Colonic mucosa (tissue), 4 donors: ENCODE measurements around the gene SPATA21. TPM values are rescaled to one million over a fixed set of nuclear protein-coding genes. Genes with fewer than 3 reads are reported as not detected.

ENCODE experiments used
- DNase-seq: peaks from one replicate; pipeline ENCODE4 v3.0.0-alpha.2; 2020
- H3K27ac ChIP-seq: fragments of 200-600 bp; one replicate; pipeline ENCODE4 v1.8.0; 2021
- H3K27me3 ChIP-seq: fragments of 200-600 bp; one replicate; pipeline ENCODE4 v1.8.0; 2021
- H3K36me3 ChIP-seq: fragments of 200-600 bp; one replicate; pipeline ENCODE4 v1.8.0; 2021
- H3K4me1 ChIP-seq: fragments of 200-600 bp; one replicate; pipeline ENCODE4 v1.8.0; 2021; ENCODE audit warnings: mild to moderate bottlenecking
- H3K4me3 ChIP-seq: fragments of 200-600 bp; one replicate; pipeline ENCODE4 v1.8.0; 2021
- H3K9ac ChIP-seq, 2 donors: one replicate each; pipeline ENCODE4 v1.7.0; 2013; ENCODE audit warnings: control low read depth in 2 of 2, low read depth in 2 of 2, low read length in 2 of 2
- H3K9me3 ChIP-seq: fragments of 200-600 bp; one replicate; pipeline ENCODE4 v1.8.0; 2021
- intact Hi-C: fragments of 100-400 bp; cut with DNase I; formaldehyde crosslinking; loops from one replicate; pipeline ENCODE4 v1.14.1; 2022
- total RNA-seq, 2 donors: library from RNA; stranded (reverse); fragmentation: NEBNext Ultra II Directional in 1 of 2; extraction: Animal tissue kit (Norgen Biotek cat#: 25700) in 1 of 2; gene quantifications; one replicate each; pipeline ENCODE4 v1.2.1, GENCODE V29; 2021
- TF ChIP-seq, protein P1 (sequence below): fragments of 200-600 bp; IDR thresholded peaks from one replicate; pipeline ENCODE4 v1.8.0; 2022; ENCODE audit warnings: antibody characterized with exemption, mild to moderate bottlenecking
- donor health status: healthy.
- donor health status: DM: no; HTN: no; CAD: no.
- donor health status: DM: no; HTN: no; CAD: no.

The SPATA21 gene
- total RNA-seq, 2 donors from 2014 or later: not detected

DNA sequence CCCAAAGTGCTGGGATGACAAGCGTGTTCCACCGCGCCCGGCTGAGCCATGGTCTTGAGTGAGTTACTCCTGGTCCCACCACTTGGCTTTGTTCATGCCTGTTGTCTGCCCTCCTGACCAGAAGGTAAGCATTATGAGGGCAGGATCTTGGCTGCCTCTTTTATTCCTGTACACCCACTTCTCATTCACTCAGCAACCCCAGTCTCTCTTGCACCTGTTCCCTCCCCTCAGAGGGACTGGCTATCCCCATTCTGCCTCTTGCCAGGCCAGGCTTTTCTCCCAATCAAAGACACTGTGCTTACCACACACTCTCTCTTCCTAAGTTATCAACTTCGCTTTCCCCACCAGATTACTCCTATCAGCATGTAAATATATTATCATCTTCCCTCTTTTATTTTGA lies 26.4 kb downstream of the SPATA21 start:
- Histone ChIP-seq H3K27ac (no peak overlapping the region), H3K4me3 (no peak overlapping the region), H3K4me1 (no peaks in the 10 kb centered on the region), H3K27me3 (no peaks in the 10 kb centered on the region), H3K9me3 (no peaks in the 10 kb centered on the region), H3K36me3 (no peaks in the 10 kb centered on the region), H3K9ac (no peak overlapping the region)
- no peak for DNase-seq
- intact Hi-C loops: no loop called here
- TF ChIP-seq, protein P1, sequence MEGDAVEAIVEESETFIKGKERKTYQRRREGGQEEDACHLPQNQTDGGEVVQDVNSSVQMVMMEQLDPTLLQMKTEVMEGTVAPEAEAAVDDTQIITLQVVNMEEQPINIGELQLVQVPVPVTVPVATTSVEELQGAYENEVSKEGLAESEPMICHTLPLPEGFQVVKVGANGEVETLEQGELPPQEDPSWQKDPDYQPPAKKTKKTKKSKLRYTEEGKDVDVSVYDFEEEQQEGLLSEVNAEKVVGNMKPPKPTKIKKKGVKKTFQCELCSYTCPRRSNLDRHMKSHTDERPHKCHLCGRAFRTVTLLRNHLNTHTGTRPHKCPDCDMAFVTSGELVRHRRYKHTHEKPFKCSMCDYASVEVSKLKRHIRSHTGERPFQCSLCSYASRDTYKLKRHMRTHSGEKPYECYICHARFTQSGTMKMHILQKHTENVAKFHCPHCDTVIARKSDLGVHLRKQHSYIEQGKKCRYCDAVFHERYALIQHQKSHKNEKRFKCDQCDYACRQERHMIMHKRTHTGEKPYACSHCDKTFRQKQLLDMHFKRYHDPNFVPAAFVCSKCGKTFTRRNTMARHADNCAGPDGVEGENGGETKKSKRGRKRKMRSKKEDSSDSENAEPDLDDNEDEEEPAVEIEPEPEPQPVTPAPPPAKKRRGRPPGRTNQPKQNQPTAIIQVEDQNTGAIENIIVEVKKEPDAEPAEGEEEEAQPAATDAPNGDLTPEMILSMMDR: no peak

DNA sequence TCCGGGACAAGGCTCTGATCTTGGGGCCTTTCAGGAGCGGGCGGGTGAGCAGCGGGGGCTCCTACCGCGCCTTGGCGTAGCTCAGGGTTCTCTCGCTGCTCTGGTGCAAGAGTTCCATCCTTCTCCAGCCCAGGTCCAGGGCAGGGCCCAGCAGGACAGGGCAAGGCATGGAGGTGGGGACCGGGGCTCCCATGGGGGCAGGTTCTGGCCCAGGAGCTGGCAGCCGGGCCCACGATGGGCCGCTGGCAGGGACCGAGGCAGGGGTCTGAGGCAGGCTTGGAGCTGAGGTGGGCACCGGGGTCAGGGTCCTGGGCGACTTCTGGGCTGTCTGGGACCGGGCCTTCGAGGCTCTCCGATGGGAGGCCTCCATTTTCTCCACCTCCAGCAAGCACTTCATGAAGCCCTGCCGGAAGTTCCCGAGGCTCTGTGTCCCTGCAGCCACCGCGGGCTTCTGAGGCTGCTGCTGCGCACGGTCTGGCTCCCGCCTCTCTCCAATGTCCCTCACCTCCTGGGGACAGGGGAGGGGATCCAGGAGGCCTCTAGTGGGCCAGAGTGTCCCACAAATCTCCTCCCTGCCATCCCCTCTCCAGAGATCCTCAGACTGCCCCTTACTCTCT lies 27.6 kb downstream of the SPATA21 start:
- TF ChIP-seq, protein P1: no peak
- no peaks in the 10 kb centered on the region for H3K36me3 ChIP-seq
- no peak overlapping the region for H3K9ac ChIP-seq
- no peaks in the 10 kb centered on the region for H3K27me3 ChIP-seq
- H3K4me1 ChIP-seq: no peaks in the 10 kb centered on the region
- intact Hi-C loops: no loop called here
- no peak for DNase-seq
- H3K9me3 ChIP-seq: no peaks in the 10 kb centered on the region
- no peak overlapping the region for H3K4me3 ChIP-seq
- H3K27ac ChIP-seq: no peak overlapping the region

DNA sequence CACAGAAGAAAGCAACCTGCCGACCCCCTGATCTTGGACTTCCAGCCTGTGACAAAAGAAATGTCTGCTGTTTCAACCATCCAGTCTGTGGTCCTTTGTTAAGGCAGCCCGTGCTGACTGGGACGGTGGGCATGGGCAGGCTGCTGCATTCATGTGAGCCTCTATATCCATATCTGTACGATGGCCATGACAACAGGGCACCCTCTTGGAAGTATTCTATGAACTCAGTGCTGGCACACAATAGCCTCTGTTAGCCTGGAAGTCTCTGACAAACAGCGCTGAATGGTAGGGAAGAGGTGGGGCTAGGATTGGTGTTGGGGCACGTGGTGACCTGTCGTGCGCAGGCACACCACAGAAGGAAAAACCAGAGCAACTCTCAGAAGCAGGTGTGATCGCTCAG lies 30.4 kb downstream of the SPATA21 start:
- DNase-seq: no peak
- H3K4me1 ChIP-seq: no peaks in the 10 kb centered on the region
- intact Hi-C loops: no loop called here

DNA sequence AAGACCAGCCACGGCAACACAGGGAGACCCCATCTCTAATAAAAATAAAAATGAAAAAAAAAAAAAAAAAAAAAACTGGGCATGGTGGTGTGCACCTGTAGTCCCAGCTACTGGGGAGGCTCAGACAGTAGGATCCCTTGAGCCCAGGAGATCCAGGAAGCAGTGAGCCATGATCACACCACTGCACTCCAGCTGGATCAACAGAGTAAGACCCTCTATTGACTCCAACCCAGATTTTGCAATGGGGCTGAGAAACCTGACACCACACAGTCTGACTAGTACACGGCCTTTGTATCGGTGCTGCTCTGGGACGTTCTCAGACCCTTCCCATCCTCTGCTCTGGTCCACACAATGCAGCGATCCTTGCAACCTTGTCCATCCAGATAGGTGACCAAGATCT lies 31.8 kb downstream of the SPATA21 start:
- Histone ChIP-seq H3K27me3 (no peaks in the 10 kb centered on the region), H3K4me1 (no peaks in the 10 kb centered on the region), H3K9ac (no peak overlapping the region), H3K9me3 (no peaks in the 10 kb centered on the region), H3K27ac (no peak overlapping the region), H3K4me3 (no peak overlapping the region), H3K36me3 (no peaks in the 10 kb centered on the region)
- TF ChIP-seq, protein P1: no peak
- no peak for DNase-seq
- intact Hi-C loops: no loop called here

More for the DNA sequence above, 30.4 kb downstream of the SPATA21 start:
- Histone ChIP-seq H3K9me3 (no peaks in the 10 kb centered on the region), H3K27me3 (no peaks in the 10 kb centered on the region), H3K36me3 (no peaks in the 10 kb centered on the region), H3K4me3 (no peak overlapping the region), H3K9ac (no peak overlapping the region), H3K27ac (no peak overlapping the region)
- TF ChIP-seq, protein P1: no peak

DNA sequence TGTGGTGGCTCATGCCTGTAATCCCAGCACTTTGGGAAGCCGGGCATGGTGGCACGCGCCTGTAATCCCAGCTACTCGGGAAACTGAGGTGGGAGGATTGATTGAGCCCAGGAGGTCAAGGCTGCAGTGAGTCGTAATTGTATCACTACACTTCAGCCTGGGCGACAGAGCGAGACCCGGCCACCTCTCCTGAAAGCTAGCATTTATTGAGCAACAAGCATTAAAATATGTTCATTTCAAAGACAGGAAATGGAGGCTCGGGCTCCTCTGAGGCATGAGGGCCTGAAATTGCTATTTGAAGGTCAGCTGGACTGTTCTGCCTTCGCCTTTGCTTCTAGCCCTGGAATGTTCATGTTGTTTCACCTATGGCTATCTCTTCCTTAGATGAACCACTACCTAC lies 34.5 kb downstream of the SPATA21 start:
- TF ChIP-seq, protein P1: no peak

More for the DNA sequence above, 34.5 kb downstream of the SPATA21 start:
- Histone ChIP-seq H3K4me1 (no peaks in the 10 kb centered on the region), H3K9me3 (no peaks in the 10 kb centered on the region), H3K9ac (no peak overlapping the region), H3K27me3 (no peaks in the 10 kb centered on the region), H3K4me3 (no peak overlapping the region), H3K36me3 (no peaks in the 10 kb centered on the region), H3K27ac (no peak overlapping the region)
- intact Hi-C loops: no loop called here
- no peak for DNase-seq
